ENCODE measurements around the gene GON7.
"Not testable (repeated sequence)": the region's sequence is repeated elsewhere in the genome, so short reads cannot be mapped to it uniquely, and the experiment has no call there.

The GON7 gene, protein sequence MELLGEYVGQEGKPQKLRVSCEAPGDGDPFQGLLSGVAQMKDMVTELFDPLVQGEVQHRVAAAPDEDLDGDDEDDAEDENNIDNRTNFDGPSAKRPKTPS

DNA sequence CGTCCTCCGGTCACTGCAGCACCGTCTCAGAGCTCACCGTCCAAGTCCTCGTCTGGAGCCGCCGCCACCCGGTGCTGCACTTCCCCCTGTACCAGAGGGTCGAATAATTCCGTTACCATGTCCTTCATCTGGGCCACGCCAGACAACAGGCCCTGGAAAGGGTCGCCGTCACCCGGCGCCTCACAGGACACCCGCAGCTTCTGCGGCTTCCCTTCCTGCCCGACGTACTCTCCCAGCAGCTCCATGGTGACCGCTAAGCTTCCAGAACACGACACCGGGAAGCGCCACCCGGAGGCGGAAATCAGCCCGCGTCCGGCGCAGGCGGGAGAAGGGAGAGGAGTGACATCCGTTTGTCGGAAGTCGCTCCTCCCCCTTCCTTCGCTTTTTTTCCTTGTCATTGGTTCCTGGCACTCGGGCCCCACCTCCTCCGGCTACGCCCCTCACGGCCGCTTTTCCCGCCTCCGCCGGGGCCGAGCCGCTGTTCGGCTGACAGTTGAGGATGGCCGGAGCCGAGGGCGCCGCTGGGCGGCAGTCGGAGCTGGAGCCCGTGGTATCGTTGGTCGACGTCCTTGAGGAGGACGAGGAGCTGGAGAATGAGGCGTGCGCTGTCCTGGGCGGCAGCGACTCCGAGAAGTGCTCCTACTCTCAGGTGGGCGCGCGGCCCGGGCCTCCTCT is at the start of gene GON7, which contains the start of gene UBR7:
Gene GON7, minus strand, starts transcription at position 273 of the 675 bp plus-strand sequence. Its CDS starts 28 bp downstream, at position 245.
Gene UBR7, plus strand, starts transcription at position 464 of the 675 bp plus-strand sequence. Its CDS starts 36 bp downstream, at position 500.
- peak; percentile 89 for DNase-seq

DNA sequence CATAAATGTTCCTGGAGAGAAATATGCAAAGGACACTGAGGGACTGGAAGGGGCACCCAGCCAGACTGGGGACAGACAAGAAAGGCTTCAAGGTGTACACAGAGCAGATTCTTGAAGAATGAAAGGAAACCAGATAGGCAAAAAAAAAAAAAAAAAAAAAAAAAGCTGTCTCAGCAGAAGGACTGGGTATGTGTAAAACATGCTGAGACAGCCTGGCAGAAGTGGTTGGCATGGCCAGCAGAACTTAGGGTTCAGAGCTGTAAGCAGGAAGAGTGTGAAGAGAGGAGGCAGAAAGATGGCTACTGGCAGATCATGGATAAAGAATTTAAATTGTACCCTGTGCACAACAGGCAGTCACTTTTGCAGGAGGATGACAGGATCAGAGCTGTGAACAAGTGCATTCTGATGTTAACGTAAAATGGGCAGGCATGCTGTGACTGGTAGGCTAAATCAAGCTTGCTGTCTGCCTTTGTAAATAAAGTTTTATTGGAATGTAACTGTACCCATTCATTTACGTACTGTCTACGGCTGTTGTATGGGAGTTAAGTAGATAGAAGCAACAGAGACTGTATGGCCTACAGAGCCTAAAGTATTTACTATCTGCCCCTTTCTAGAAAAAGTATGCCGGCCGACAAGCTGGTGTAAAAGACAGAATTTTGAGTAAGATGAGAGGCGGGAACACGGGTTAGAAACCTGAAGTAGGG is 42.4 kb upstream of the GON7 start:
- DNase-seq: no peak

DNA sequence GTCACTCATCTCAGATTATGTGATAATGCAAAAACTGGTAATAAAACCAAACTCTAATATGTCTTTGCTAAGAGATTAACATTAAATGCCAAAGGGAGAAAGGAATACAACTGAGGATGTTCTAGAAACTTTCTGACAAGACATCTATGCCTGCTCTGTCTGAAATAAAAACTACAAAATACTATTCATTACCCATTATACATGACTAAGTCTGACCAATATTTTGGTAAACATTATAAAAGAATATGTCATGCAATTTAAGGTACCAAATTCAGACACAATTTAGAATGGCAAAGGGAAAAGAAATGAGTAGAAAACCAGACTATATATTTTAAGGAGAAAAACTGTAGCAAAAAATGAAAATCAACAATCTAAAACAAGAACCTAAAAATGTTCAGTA is 39.7 kb upstream of the GON7 start:
- DNase-seq: no peak

DNA sequence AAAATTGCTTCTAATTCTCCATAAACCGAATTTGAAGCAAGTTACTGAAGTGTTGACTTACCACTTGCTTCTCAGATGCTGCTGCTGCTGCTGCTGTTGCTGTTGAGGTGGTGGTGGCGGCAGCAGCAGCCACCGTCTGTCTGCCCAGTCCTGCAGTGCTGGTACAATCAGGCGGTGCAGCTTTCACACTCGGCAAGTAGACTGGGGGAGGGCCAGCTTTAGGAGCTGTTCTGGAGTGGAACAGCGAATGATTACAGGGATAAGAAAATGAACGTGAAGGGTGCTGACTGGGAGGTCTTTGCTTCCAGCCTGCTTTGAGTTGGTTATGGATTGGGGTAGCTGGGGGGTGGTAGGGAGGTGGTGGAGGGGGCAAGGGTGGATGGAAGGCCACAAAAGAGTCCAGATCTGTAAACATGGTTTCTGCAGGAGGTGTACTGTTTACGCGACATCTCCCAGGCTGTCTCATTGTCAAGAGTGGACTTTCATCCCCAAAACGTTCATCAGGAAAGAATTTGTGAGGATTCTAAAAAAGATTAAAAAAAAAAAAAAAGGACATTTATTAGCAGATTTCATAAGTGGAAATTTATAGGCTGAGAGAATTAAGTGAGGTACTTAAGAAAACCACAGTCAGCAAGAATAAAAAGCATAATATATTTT is 39.0 kb upstream of the GON7 start:
- DNase-seq: no peak

DNA sequence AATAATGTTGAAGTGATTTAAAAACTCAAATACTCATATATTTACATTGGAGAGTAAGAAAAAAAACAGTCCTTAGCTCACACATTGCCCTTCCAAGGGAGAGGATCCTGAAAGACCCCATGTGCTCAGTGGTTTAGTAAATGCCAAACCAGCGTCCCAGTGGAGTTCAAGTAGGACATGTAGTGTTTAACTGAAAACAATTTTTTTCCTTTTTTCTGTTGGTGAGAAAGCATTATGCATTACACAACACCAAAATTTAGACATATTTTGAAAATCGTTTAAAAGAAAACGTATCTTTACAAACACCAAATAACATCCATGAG is 33.8 kb upstream of the GON7 start:
- no peak for DNase-seq

DNA sequence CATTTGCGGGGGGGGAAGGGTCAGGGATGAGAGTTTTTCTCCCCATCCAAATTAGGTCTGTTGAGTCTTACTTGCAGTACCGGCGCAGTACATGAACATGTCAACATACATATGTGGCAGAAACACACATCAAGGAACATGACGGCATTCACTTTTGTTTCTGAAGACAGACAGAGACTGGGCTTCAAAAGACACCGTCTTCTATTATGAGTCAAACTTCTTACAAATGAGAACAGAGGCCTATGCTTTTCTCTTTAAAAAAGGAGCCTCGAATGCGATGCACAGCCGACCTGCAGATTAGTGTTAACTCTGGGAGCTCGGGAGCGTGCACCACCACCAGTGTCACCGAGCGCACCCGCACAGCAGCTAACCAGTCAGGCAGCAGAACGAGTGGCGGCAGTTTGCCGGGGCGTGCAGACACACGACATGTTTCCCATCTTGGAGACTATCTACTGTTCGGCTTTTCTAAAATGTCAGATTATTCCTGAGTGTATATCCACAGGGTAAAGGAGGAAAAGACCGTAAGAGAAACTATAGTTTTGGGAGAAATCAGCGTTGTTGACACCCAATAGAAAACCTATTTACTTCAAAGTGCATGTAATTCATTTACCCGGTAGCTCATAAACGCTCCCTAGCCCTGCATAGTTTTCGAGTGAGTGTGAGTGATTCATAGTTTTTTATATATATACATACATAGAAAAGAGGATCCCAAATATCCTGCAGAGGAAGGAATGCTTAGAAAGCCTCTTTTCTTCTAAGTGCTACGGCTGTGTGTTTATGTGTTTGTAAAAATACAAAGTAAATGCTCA is 33.2 kb upstream of the GON7 start:
- DNase-seq: no peak

DNA sequence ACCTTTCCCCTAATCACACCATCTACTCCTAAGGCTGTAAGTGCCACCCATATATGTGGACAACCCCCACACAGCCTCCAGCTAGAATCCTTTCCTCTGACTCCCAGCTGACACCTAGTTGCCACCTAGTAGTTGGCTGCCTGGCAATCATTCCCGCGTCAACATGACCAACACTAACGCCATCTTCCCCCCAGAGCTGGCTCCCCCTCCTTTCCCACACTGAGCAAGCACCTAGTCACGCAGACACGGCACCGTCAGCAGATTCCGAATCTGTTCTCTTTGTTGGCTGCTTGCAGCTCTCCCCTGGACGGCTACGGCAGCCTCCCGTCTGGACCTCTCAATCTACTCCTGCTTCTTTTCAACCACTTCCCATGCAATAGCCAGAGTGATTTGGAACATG is 27.9 kb upstream of the GON7 start:
- no peak for DNase-seq

DNA sequence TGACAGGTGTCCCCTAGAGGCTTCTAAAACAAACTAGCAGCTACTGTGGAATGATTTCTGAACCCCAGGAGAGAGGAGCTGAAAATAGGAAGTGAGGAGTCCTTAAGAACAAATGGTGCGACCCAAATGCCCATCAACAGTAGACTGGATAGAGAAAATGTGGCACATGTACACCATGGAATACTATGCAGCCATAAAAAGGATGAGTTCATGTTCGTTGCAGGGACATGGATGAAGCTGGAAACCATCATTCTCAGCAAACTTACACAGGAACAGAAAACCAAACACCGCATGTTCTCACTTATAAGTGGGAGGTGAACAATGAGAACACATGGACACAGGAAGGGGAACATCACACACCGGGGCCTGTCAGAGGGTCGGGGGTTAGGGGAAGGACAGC is 26.2 kb upstream of the GON7 start:
- not testable (repeated sequence) for DNase-seq

DNA sequence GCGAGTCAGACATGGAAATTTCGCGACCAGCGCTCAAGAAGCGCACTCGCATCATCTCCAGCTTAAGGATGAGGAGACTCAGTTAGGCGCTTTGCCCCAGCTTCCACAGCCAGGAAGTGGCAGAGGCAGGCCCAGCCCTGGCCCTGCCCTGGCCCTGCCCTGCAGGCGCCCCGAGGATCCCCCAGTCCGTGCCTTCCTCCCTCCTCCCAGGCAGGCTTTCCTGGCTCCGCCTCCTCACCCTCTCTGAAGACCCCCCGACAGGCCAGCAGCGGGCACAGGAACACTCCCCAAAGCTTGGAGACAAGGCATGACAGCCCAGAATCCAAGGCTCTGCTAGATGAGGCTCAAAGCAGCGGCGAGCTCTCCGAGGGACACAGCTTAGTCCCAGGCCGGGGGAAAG is 25.3 kb upstream of the GON7 start:
- no peak for DNase-seq

DNA sequence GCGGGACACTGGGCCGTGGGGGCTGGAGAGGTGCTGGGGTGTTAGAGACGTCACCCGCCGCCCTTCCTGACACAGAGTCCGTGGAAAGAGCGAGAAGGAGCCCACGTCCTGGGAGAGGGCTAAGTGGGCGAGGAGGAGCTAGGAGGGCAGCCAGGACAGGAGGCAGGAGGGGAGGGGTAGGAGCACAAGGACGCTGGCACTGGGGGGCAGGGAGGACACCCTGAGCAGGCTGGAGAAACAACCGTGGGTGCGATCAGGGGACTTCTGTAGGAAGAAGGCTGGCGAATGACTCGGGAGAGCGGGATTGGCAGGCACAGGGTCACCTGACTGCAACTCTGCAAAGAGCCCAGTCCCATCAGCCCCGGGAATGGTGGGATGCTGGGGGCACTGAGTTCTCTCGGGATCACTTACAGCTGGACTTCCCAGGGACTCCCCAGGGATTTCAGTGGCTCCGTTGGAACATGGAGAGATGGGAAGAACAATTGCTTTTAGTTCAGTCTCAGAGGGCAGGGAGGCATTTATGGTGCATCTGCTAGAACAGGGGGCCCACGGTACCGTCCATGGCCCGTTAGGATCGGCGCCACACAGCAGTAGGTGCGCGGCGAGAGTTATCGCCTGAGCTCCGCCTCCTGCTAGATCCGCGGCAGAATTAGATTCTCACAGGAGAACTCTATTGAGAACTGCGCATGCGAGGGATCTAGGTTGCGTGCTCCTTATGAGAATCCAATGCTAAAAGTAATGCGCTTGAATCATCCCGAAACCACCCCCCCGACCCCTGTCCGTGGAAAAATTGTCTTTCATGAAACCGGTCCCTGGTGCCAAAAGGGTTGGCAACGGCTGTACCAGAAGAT is 24.5 kb upstream of the GON7 start:
- DNase-seq: no peak

DNA sequence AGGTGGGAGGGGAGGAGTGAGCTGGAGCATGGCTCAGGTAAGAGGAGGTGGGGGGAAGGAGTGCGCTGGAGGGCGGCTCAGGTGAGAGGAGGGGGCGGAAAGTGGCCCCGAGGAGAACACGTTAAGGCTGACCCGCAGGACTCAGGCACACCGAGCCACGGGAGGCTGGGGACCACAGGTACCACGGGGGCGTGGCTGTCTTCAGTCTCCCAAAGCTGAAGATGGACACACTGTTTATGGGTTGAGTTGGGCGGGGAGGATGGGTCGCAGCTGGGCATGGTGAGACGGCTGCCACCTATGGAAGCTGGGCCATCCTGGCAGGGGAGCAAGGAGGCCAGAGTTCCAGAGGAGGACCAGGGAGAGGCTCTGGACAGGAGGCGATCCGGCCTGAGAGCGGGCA is 23.7 kb upstream of the GON7 start:
- no peak for DNase-seq

DNA sequence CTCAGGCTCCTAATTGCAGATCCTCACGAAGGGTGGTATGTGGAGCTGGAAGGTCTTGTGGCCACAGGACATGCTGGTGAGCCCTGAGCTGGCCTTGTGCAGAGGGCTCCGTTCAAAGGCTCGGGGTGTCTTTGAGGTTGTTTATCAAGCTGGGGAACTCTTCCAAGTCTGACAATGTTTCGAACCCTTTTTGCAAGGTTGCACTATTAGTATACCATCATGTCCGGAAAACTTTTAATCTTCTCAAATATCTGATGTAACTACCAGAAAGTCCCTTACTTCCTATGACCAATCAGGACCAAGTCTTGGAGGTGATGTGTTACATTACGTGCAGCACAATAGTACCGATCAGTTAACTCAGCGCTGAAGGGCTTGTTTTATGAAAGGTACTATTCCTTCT is 21.7 kb upstream of the GON7 start:
- no peak for DNase-seq

DNA sequence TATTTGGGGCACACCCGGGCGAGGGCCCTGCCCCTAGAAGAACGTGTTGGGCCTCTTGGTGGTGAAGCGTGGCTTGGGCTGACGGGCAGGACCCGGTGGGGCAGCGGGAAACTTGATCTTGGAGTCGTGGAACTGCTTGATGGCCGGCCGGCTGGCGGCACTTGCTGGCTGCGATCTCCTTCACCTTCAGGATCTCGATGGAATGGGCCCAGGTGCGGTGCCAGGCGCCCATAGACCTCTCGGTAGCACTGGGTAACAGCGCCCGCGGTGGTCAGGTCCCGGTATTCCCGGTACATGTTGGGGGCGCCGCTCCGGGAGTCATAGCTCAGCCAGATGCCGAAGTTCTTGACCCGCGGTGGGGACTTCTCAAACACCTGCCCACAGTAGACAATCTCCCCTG is 16.7 kb upstream of the GON7 start:
- no peak for DNase-seq

DNA sequence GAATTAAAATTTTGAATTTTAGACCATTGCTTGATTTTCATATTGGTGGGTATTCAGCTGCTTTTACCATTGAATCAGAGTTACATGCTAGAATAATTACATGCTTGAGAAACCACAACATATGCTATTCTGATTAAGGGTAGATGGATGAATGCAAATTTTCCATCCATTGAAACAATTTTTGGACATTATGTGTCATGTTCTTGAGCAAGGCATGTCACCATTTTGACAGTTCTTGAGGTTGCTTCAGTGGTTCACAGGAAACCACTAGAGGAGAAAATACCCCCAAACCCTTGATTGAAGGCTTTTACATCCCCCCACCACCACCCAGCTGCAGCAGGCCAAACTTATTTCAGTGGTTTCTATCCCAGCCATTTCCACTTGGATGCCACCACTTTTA is 13.6 kb upstream of the GON7 start:
- DNase-seq: peak; percentile 24

DNA sequence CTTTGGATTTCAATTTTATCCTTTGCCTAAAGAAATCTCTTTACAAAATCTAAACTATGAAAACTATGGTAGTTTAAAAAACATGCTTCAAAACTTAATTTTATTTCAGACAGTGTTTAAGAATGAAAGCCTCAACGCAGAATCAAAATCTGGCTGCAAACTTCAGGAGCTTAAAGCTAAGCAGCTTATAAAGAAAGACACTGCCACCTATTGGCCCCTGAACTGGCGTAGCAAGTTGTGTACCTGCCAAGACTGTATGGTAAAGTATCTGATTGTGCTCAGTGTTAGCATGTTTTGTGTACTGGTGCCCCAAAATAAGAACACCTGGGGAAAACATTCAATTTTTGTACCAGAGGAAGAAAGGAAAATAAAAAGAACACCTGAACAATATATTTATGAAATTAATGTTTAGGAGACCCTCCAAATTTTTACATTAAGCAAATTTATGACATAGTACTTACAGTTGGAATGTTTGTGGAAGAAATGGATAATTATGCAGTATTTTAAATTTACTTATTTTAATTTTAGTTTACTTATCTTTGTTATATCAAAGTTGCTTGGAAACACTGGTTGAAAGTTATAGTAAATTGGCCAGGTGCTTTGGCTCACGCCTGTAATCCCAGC is 12.3 kb upstream of the GON7 start:
- no peak for DNase-seq

DNA sequence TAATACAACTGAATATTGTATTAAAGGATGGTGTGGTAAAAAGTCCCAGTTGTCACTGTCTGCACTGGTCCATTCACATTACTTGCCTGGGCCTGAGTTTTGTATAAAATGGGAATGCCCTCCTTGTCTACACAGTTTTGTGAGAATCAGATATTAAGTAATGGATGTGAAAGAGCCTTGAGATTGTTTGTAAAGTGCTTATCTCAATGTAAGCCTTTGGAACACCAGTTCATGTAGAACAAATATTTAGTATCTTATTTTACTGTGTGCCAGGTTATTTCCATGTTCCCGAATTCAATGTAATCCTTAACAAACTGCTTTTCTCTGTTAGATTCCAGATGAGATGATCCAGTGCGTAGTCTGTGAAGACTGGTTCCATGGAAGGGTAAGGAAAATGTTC is 7.7 kb upstream of the GON7 start:
- no peak for DNase-seq

DNA sequence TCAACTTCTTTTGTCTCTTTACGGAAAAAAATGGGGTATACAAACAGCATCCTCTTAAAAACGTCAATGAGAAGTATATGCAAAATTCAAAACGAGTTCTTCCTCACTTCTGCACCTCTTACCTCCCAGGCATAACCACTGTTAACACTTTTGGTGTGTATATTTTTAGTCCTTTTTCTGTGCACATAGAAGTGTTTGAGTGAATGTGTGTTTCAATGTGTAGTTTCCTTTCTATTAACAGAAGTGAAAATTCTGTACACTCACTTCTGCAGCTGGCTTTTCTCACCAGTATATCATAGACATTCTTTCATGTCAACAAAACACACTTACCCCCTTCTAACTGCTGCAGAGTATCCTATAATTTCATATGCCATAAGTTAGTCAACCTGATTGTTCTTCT is 5.6 kb upstream of the GON7 start:
- DNase-seq: no peak

DNA sequence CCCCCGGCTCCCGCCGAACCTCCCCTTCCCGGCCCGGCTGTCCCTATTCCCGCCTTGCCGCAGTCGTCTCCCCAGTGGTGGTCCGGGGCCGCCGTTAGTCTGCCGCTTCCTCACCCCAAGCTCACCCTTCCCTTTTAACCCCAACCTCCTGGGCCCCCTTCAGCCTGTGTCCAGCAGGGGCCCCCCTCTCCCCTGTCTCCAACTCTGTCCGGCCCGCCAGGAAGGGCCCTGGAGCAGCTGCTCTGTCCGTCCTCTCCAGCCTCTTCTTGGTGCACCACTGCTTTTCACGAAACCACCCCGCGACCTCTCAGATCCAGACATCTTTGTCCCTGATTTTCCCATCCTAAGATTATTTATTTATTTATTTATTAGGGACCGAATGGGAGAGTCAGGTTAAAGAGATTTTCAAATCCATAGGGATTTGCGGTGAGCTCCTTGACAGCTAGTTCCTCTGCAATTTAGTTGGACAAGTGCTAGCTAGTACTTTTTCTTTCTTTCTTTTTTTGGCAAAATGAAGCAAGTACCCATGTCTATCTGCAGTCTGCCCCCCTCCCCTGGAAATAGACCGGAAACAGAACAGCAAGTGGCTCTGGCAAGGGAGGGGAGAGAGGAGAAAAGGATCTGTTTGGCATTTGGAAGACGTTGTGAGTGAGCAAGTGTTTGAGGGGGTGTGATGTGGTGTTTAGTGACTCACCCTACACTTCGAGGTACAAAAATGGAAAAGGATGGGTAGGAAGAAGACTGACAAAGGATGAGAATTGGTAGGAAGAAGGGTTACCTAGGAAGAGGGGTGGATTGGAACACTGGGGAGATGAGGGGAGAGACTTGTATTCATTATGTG is 823 bp upstream of the GON7 start:
- peak; percentile 54 for DNase-seq

DNA sequence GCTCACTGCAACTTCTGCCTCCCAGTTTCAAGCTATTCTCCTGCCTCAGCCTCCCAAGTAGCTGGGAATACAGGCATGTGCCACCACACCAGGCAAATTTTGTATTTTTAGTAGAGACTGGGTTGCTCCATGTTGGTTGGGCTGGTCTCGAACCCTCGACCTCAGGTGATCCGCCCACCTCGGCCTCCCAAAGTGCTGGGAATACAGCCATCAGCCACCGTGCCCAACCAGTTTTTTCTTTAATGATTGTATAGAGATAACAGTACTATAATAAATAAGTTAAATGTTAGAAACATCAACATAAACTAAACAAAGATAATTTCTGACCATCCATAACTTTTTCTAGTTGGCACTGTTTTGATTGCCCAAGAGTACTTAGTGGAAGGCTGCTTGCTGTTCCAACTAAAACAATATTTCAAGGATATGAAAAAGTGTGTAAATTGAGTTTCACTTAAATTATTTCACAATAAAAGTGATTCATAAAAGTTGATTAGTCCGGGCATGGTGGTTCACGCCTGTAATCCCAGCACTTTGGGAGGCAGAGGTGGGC is 5.6 kb downstream of the GON7 start:
- no peak for DNase-seq

DNA sequence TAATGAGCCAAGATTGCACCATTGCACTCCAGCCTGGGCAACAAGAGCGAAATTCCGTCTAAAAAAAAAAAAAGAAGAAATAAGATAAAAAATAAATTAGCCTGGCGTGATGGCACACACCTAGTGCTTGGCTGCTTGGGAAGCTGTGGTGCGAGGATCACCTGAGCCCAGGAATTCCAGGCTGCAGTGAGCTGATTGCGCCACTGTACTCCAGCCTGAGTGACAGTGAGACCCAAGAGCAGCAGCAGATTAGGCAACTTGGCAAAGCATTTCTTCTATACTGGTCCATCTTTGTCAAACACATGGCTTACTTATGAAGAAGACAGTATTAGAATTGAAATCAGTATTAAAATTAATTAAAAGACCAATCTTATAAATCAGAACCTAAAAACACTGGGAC is 6.3 kb downstream of the GON7 start:
- DNase-seq: no peak

DNA sequence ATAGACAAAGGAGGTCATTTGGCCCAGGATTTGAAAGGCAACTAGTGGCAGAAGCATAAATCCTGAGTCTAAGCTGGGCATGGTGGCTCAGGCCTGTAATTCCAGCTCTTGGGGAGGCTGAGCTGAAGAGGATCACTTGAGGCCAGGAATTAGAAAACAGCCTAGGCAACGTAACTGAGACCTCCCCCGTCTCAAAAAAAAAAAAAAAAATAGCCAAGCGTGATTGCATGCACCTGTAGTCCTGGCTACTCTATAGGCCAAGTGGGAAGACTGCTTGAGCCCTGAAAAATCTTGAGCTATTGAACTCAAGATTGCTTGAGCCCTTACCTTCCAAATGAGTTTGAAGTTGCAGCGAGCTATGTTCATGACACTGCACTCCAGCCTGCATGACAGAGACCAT is 7.8 kb downstream of the GON7 start:
- no peak for DNase-seq

Measured in NK-92 treated with Interleukin-12 subunit alpha and Interleukin-12 subunit beta, amount 100 ng/mL, for 24 hours (cell line).